Naive B cell (primary cell): ENCODE data around the gene MAP3K19. TPM values are rescaled to one million over a fixed set of nuclear protein-coding genes. Genes with fewer than 3 reads are reported as not detected.

Source experiments
- ATAC-seq, 2 donors: fragments of 150-1000 bp; cut with Tn5 transposase; 2 replicates each; pipeline ENCODE4 v1.10.0; 2021; ENCODE audit warnings: low read depth in 2 of 2, mild to moderate bottlenecking in 2 of 2, moderate library complexity in 2 of 2
- DNase-seq: peaks from one replicate; pipeline ENCODE4 v3.0.0; 2022
- H3K27ac Mint-ChIP-seq, 6 donors: one replicate each; pipeline ENCODE4 v1.8.0; 2020 to 2022; ENCODE audit warnings: mild to moderate bottlenecking in 6 of 6, mixed read lengths in 6 of 6, moderate library complexity in 5 of 6, inconsistent platforms in 2 of 6
- H3K27me3 Mint-ChIP-seq, 3 donors: one replicate each; pipeline ENCODE4 v1.8.0; 2021 to 2022; ENCODE audit warnings: mixed read lengths in 3 of 3, mild to moderate bottlenecking in 1 of 3
- H3K36me3 Mint-ChIP-seq, 2 donors: one replicate each; pipeline ENCODE4 v1.8.0; 2020 to 2022; ENCODE audit warnings: mixed read lengths in 2 of 2, inconsistent platforms in 1 of 2, mild to moderate bottlenecking in 1 of 2
- H3K4me1 Mint-ChIP-seq, 3 donors: one replicate each; pipeline ENCODE4 v1.8.0; 2020 to 2022; ENCODE audit warnings: mixed read lengths in 3 of 3, inconsistent platforms in 1 of 3, mild to moderate bottlenecking in 1 of 3, moderate library complexity in 1 of 3
- H3K4me3 Mint-ChIP-seq, 8 donors: one replicate each; pipeline ENCODE4 v1.8.0; 2020 to 2022; ENCODE audit warnings: mild to moderate bottlenecking in 8 of 8, mixed read lengths in 8 of 8, moderate library complexity in 8 of 8, inconsistent platforms in 2 of 8
- H3K9me3 Mint-ChIP-seq, 7 donors: one replicate each; pipeline ENCODE4 v1.8.0; 2020 to 2022; ENCODE audit warnings: mixed read lengths in 7 of 7, mild to moderate bottlenecking in 5 of 7, inconsistent platforms in 2 of 7, moderate library complexity in 1 of 7
- polyA plus RNA-seq, 6 donors: library from polyadenylated mRNA; unstranded; fragments of 300-500 nt; fragmentation: Illumina TruSeq; gene quantifications; one replicate each; pipeline ENCODE4 v1.2.3, GENCODE V29; 2021; ENCODE audit warnings: low read depth in 6 of 6

MAP3K19 gene
- polyA plus RNA-seq, 6 donors from 2014 or later = not detected

GRCh38 chr2:135072125-135072997, 25.1 kb upstream of the MAP3K19 start:
- H3K27me3 Mint-ChIP-seq = no peaks in the 10 kb centered on the region
- H3K36me3 Mint-ChIP-seq = peaks cover 20 to 24% of the 10 kb centered on the region in 2 donors
- peak overlapping the region in 3 of 6 donors; percentile 5 to 42 (median 7) for H3K27ac Mint-ChIP-seq

GRCh38 chr2:135066710-135067109, 19.5 kb upstream of the MAP3K19 start:
- peaks cover 11 to 32% of the 10 kb centered on the region in 2 donors for H3K36me3 Mint-ChIP-seq
- H3K27me3 Mint-ChIP-seq = no peaks in the 10 kb centered on the region
- ATAC-seq = no peak
- peaks cover 0 to 8% (median 2%) of the 10 kb centered on the region in 7 donors for H3K9me3 Mint-ChIP-seq
- H3K4me1 Mint-ChIP-seq = peaks cover 5 to 35% (median 22%) of the 10 kb centered on the region in 3 donors
- no peak for DNase-seq
- H3K27ac Mint-ChIP-seq = no peak overlapping the region
- no peak overlapping the region for H3K4me3 Mint-ChIP-seq

More at GRCh38 chr2:135072125-135072997, 25.1 kb upstream of the MAP3K19 start:
- ATAC-seq = no peak
- Mint-ChIP-seq H3K4me1 (peaks cover 19 to 37% (median 27%) of the 10 kb centered on the region in 3 donors), H3K4me3 (no peak overlapping the region), H3K9me3 (peaks cover 7 to 16% (median 10%) of the 10 kb centered on the region in 7 donors)
- no peak for DNase-seq

GRCh38 chr2:135064149-135064548, 16.9 kb upstream of the MAP3K19 start:
- DNase-seq = no peak
- no peak for ATAC-seq
- Mint-ChIP-seq H3K27me3 (no peaks in the 10 kb centered on the region), H3K36me3 (peaks cover 7 to 39% of the 10 kb centered on the region in 2 donors), H3K27ac (peak overlapping the region in 1 of 6 donors; percentile 82), H3K9me3 (peaks cover 0 to 5% (median 0%) of the 10 kb centered on the region in 7 donors), H3K4me3 (no peak overlapping the region), H3K4me1 (peaks cover 7 to 42% (median 30%) of the 10 kb centered on the region in 3 donors)

- H3K27ac Mint-ChIP-seq = peak overlapping the region in 1 of 6 donors; percentile 56
- no peaks in the 10 kb centered on the region for H3K27me3 Mint-ChIP-seq
- H3K4me1 Mint-ChIP-seq = peaks cover 10 to 39% (median 34%) of the 10 kb centered on the region in 3 donors
- peaks cover 7 to 39% of the 10 kb centered on the region in 2 donors for H3K36me3 Mint-ChIP-seq
- ATAC-seq (no peak), DNase-seq (no peak)
- peaks cover 0 to 5% (median 0%) of the 10 kb centered on the region in 7 donors for H3K9me3 Mint-ChIP-seq
- no peak overlapping the region for H3K4me3 Mint-ChIP-seq
Observed at GRCh38 chr2:135063210-135063609, 16.0 kb upstream of the MAP3K19 start.

- peak overlapping the region in 1 of 6 donors; percentile 64 for H3K27ac Mint-ChIP-seq
- peaks cover 0 to 5% (median 0%) of the 10 kb centered on the region in 7 donors for H3K9me3 Mint-ChIP-seq
- no peak for ATAC-seq
- DNase-seq = no peak
- H3K4me3 Mint-ChIP-seq = no peak overlapping the region
- peaks cover 7 to 39% of the 10 kb centered on the region in 2 donors for H3K36me3 Mint-ChIP-seq
- no peaks in the 10 kb centered on the region for H3K27me3 Mint-ChIP-seq
- H3K4me1 Mint-ChIP-seq = peaks cover 15 to 47% (median 38%) of the 10 kb centered on the region in 3 donors
Observed at GRCh38 chr2:135059577-135059976, 12.3 kb upstream of the MAP3K19 start.

GRCh38 chr2:135056790-135057189, 9.5 kb upstream of the MAP3K19 start:
- ATAC-seq (no peak), DNase-seq (no peak)
- Mint-ChIP-seq H3K36me3 (peaks cover 0 to 13% of the 10 kb centered on the region in 2 donors), H3K4me3 (no peak overlapping the region), H3K27ac (peak overlapping the region in 1 of 6 donors; percentile 51), H3K4me1 (peaks cover 31 to 47% (median 41%) of the 10 kb centered on the region in 3 donors), H3K27me3 (no peaks in the 10 kb centered on the region), H3K9me3 (no peaks in the 10 kb centered on the region)

- Mint-ChIP-seq H3K36me3 (peaks cover 0 to 6% of the 10 kb centered on the region in 2 donors), H3K4me1 (peaks cover 31 to 52% (median 41%) of the 10 kb centered on the region in 3 donors), H3K27ac (peak overlapping the region in 2 of 6 donors; percentile 68 to 99), H3K9me3 (no peaks in the 10 kb centered on the region), H3K27me3 (no peaks in the 10 kb centered on the region), H3K4me3 (peak overlapping the region in 1 of 8 donors; percentile 95)
- DNase-seq (no peak), ATAC-seq (no peak)
Observed at GRCh38 chr2:135055182-135055786, 8.0 kb upstream of the MAP3K19 start.

GRCh38 chr2:135052997-135053474, 5.8 kb upstream of the MAP3K19 start:
- Mint-ChIP-seq H3K27me3 (no peaks in the 10 kb centered on the region), H3K9me3 (no peaks in the 10 kb centered on the region), H3K27ac (peak overlapping the region; percentile 99 to 100 (median 100)), H3K4me1 (peaks cover 21 to 47% (median 29%) of the 10 kb centered on the region in 3 donors), H3K4me3 (peak overlapping the region; percentile 95 to 100 (median 98)), H3K36me3 (no peaks in the 10 kb centered on the region)
- ATAC-seq (no peak), DNase-seq (no peak)

GRCh38 chr2:135052042-135052876, 5.0 kb upstream of the MAP3K19 start, which contains the start of gene RAB3GAP1:
Gene RAB3GAP1, plus strand, starts transcription at chr2:135052292. Its CDS starts 16 bp downstream, at chr2:135052308.
- peaks cover 21 to 45% (median 29%) of the 10 kb centered on the region in 3 donors for H3K4me1 Mint-ChIP-seq
- ATAC-seq (peak; percentile 87), DNase-seq (peak; percentile 89)
- H3K4me3 Mint-ChIP-seq = peak within 1 kb of the TSS; percentile 95 to 100 (median 98)
- peak within 1 kb of the TSS; percentile 99 to 100 (median 100) for H3K27ac Mint-ChIP-seq
- no peaks in the 10 kb centered on the region for H3K9me3 Mint-ChIP-seq
- no peaks in the 10 kb centered on the region for H3K36me3 Mint-ChIP-seq
- no peaks in the 10 kb centered on the region for H3K27me3 Mint-ChIP-seq

- H3K4me3 Mint-ChIP-seq = peak overlapping the region in 5 of 8 donors; percentile 43 to 96 (median 72)
- peak overlapping the region in 3 of 6 donors; percentile 82 to 99 (median 96) for H3K27ac Mint-ChIP-seq
- H3K9me3 Mint-ChIP-seq = no peaks in the 10 kb centered on the region
- peaks cover 16 to 35% (median 24%) of the 10 kb centered on the region in 3 donors for H3K4me1 Mint-ChIP-seq
- H3K36me3 Mint-ChIP-seq = no peaks in the 10 kb centered on the region
- no peaks in the 10 kb centered on the region for H3K27me3 Mint-ChIP-seq
- DNase-seq = no peak
- no peak for ATAC-seq
Observed at GRCh38 chr2:135050684-135051083, 3.4 kb upstream of the MAP3K19 start.

- peaks cover 16 to 32% (median 21%) of the 10 kb centered on the region in 3 donors for H3K4me1 Mint-ChIP-seq
- ATAC-seq (no peak), DNase-seq (no peak)
- no peaks in the 10 kb centered on the region for H3K9me3 Mint-ChIP-seq
- H3K27ac Mint-ChIP-seq = peak overlapping the region in 1 of 6 donors; percentile 41
- peak overlapping the region in 1 of 8 donors; percentile 72 for H3K4me3 Mint-ChIP-seq
- no peaks in the 10 kb centered on the region for H3K36me3 Mint-ChIP-seq
- H3K27me3 Mint-ChIP-seq = peaks cover 1 to 2% (median 1%) of the 10 kb centered on the region in 3 donors
Observed at GRCh38 chr2:135050132-135050531, 2.9 kb upstream of the MAP3K19 start.

- Mint-ChIP-seq H3K27ac (no peak overlapping the region), H3K27me3 (peaks cover 6 to 12% (median 7%) of the 10 kb centered on the region in 3 donors), H3K4me1 (peaks cover 1 to 14% (median 2%) of the 10 kb centered on the region in 3 donors), H3K36me3 (no peaks in the 10 kb centered on the region), H3K9me3 (no peaks in the 10 kb centered on the region), H3K4me3 (no peak overlapping the region)
- ATAC-seq (no peak), DNase-seq (no peak)
Observed at GRCh38 chr2:135048122-135048521, 875 bp upstream of the MAP3K19 start.
